Raji (cell line): ENCODE measurements around the gene ATXN7L1.

ENCODE experiments used
- POLR2A ChIP-seq: IDR thresholded peaks from 2 replicates; pipeline ENCODE4 v1.6.1; 2011; ENCODE audit warnings: low read depth, low read length, control low read depth; ENCODE audit not compliant: insufficient read depth

The ATXN7L1 gene, protein sequence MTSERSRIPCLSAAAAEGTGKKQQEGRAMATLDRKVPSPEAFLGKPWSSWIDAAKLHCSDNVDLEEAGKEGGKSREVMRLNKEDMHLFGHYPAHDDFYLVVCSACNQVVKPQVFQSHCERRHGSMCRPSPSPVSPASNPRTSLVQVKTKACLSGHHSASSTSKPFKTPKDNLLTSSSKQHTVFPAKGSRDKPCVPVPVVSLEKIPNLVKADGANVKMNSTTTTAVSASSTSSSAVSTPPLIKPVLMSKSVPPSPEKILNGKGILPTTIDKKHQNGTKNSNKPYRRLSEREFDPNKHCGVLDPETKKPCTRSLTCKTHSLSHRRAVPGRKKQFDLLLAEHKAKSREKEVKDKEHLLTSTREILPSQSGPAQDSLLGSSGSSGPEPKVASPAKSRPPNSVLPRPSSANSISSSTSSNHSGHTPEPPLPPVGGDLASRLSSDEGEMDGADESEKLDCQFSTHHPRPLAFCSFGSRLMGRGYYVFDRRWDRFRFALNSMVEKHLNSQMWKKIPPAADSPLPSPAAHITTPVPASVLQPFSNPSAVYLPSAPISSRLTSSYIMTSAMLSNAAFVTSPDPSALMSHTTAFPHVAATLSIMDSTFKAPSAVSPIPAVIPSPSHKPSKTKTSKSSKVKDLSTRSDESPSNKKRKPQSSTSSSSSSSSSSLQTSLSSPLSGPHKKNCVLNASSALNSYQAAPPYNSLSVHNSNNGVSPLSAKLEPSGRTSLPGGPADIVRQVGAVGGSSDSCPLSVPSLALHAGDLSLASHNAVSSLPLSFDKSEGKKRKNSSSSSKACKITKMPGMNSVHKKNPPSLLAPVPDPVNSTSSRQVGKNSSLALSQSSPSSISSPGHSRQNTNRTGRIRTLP

DNA sequence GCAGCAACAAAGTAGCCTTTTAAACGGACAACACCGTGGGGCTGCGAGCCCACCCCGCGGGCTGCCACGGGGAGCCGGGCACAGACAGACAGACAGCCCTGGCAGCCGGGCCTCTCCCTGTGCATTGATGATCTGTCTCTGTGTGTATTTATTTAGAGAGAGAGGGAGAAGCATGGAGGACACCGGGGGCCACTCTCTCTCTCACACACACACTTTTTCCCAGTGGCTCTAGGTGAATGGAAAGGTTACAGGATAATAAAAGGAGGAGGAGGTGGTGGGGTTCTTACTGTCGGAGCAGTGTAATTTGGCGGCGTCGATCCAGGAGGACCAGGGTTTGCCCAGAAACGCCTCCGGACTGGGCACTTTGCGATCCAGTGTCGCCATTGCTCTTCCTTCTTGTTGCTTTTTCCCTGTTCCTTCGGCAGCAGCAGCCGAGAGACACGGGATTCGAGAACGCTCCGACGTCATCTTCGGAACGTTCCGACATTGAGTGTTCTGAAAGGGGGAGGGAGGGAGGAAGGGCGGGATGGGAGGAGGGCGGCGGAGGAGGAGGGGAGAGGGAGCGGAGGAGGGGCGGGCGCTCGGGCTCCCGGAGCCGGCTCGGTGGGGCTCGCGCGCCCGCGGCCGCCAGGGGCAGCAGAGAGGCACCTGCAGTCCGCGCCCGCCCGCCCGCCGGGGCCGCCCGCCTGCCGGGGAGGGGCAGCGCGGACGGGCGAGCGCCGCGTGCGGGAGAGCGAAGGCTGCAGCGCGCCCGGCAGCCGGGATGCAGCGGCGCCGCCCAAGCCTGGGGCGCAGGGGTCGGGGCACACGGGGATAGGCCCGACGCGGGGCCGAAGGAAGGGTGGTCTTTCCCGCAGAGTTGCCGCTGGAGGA lies at the start of gene ATXN7L1:
ATXN7L1 (minus strand) TSS at position 509 of the 873 bp plus-strand sequence; CDS start at position 468, 41 bp downstream.
- TF ChIP-seq POLR2A: peak; percentile 24; the same call in 1 of the 2 replicates

DNA sequence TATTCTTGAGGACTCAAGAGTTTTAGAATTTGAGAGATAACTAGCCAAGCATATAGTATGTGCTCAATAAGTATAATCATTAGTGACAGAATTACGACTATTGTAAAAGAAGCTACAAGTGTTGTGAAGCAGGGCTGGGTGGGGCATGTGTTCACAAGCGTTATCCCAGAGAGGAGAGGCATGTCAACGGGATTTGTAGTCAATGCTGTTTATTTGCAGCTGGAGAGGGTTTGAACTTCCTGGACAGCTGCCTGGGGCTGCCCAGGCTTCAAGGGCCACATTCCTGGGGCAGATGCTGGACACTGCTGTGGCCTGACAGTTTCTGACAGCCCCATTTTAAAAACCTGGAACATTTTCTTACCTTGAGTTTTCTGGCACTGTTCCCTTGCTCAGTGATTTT lies 49.7 kb upstream of the ATXN7L1 start:
- no peak for TF ChIP-seq POLR2A

DNA sequence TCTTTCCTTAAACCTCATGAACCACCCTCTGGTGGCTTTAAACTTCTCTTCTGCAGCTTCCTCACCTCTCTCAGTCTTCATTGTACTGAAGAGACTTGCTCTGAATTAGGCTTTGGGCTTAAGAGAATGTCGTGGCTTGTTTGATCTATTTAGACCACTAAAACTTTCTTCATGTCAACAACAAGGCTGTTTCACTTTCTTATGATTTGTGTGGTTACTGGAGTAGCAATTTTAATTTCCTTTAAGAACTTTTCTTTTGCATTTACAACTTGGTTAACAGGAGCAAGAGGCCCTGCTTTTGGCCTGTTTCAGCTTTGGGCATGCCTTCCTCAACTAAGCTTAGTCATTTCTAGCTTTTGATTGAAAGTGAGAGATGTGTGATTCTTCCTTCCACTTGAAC lies 48.5 kb upstream of the ATXN7L1 start:
- no peak for TF ChIP-seq POLR2A

DNA sequence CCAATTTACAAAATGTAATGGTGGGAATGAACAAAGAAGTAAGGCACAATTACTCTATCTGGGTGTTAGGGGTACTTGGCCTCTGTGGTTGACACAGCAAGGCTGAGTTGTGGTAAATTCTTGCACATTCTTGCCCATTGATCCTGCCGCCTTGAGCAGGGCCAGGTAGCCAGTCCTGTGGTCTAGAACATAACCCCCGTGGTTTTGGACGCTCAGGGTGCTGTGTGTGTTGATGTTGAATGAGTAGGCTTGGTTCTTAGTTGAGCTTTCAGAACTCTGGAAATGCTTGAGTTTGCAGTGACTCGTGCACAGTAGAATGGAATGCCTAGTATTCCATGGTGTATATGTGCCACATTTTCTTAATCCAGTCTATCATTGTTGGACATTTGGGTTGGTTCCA lies 44.4 kb upstream of the ATXN7L1 start:
- TF ChIP-seq POLR2A: no peak

DNA sequence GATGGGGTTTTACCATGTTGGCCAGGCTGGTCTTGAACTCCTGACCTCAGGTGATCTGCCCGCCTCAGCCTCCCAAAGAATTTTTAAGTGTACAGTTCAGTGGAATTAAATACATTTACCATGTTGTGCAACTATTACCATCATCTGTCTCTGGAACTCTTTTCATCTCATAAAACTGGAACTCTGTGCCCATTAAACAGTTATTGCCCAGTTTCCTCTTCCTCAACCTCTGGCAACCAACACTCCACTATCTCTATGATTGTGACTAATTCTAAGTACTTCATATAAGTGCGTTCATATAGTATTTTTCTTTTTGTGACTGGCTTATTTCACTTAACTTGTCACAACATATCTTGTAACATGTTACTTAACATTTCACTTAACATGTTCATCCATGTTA lies 41.3 kb upstream of the ATXN7L1 start:
- TF ChIP-seq POLR2A: no peak

DNA sequence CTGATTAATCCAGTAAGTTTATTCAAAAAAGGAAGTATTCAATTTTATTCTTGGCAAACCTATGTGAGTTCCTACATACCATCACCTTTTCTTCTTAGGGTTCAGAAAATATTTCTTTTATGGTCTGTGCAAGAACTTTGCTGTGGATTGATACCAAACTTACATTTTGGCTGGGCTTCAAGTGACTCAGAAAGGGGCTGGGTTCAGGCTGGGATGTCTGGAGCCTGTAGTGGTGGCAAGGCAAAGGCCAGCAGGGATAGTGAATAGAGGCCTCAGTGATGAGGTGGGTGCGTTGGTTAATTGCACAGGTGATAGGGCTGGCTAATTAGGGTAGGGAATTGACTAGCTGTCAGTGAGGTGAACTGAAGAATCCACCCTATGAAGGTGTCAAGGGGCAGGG lies 40.2 kb upstream of the ATXN7L1 start:
- TF ChIP-seq POLR2A: no peak

DNA sequence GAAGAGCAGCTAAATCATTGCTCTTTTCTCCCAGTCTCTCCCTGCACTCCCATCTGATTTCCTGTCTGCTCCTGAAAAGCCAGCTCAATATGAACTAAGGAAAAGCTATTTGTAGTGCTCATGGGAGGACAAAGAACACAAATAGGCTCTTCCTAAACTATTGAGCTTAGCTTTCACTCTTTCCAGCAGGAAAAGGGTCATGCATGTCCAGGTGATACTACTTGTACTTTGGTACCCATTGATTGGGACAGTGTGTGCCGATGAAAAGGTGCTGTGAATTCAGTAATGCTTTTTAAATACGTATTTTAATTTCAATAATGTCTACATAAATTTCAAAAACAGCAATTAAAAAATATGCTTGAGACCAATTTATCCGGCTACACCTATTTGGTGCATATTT lies 37.5 kb upstream of the ATXN7L1 start:
- no peak for TF ChIP-seq POLR2A

DNA sequence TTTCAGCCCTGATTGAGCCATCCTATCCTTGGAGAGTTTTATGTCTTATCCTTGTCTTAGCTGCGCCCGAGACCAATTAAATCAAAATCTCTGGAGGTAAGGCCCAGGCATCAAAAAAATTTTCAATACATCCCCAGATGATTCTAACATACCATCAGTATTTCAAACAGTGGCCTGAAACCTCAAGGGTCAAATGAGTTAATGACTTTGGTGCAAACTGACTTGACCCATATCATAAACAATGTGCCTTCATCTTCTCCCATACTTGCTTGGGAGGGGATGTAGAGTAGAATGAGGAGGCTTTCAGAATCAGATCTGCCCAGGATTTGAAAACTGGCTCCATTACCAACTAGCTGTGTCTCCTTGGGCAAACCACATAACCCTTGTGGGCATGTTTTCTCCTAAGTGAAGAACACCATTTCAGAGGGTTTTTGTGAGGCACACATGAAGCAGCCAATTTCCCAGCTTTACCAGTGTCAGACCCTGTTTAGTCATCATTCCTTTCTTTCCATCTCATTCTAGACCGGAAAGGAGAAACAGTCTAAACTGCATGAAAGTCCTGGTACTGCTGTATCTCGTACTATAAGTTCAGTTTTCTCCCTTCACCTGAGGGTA lies 35.7 kb upstream of the ATXN7L1 start:
- TF ChIP-seq POLR2A: no peak

DNA sequence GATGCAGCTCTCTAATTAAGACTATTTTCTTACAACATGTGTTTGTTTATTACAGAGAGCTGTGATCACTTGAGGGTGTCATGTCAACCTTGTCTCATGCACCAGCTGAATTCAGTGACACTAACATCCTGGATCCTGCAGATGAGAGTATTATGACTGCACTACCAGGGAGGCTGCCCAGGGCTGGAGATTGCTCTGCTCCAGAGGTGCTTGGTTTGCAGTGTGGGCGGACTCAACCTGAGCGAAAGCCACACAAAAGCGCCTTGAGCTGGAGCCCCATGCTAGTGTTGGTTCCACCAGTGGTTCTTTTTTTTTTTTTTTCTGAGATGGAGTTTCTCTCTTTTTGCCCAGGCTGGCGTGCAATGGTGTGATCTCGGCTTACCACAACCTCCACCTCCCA lies 33.8 kb upstream of the ATXN7L1 start:
- TF ChIP-seq POLR2A: no peak

DNA sequence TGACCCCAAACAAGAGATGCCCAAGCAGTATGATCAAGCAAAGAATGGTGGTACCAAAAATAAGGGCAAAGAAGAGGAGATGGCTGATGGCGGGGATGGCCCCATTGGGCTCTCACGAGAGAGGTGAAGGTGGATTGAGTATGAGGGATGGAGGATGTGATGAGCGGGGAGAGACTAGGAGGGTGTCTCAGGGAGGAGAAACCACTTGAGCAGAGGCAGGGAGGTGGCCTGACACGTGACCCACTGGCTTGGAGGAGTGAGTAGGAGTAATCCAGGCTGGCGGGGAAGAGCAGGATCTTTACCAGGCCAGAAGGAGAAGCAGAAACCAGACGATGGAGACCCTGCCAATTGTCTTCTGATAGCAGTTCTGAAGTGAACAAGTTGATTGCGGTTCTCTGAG lies 33.3 kb upstream of the ATXN7L1 start:
- TF ChIP-seq POLR2A: no peak

DNA sequence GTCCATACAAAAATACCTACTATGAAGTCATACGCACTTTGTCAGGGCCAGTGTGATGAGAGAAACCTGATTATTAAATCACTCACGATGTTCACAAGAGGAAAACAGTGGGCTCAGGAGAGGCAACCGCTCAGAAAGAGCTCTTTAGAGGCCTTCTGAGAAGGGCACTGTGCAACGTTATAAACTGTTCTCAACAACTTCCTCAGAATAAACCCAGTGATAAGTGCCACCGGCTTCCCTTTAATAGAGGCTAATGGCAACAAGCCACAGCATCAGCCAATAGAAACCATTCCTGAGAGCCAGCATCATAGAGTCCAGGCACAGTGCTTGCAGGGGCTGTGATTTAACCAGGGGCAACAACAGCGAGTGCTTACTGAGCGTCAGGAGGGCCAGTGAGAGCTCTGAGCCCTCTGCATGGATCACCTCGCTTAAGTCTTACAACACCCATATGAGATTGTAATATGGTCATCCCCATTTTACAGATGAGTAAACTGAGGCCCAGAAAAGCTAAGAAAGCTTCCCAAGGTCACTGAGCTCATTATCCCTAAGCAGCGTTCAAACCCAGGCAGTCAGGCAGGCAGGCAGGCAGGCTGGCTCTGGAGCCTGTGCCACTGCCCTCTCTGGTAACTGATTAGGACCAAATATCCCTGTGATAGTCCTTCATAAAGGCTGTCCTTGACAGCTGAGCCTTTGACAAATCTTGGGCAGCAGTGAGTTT lies 30.9 kb upstream of the ATXN7L1 start:
- no peak for TF ChIP-seq POLR2A

DNA sequence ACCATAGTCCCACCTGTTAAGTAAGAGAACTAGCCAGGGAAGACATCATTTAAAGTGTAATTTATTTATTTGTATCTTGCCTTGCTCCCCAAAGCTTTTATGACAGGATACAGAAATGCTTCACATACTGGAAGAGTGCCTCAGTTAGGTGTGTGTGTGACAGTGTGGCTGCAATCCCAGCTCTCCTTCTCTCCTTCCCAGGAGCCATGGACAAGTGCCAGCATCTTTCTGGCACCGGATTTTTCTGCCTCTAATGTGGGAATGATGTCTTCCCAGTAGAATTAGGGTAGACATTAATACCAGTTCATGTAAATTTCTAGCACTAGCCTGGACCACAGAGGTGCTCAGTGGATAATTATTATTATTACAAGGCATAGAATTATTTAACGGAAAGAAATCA lies 30.3 kb upstream of the ATXN7L1 start:
- no peak for TF ChIP-seq POLR2A

DNA sequence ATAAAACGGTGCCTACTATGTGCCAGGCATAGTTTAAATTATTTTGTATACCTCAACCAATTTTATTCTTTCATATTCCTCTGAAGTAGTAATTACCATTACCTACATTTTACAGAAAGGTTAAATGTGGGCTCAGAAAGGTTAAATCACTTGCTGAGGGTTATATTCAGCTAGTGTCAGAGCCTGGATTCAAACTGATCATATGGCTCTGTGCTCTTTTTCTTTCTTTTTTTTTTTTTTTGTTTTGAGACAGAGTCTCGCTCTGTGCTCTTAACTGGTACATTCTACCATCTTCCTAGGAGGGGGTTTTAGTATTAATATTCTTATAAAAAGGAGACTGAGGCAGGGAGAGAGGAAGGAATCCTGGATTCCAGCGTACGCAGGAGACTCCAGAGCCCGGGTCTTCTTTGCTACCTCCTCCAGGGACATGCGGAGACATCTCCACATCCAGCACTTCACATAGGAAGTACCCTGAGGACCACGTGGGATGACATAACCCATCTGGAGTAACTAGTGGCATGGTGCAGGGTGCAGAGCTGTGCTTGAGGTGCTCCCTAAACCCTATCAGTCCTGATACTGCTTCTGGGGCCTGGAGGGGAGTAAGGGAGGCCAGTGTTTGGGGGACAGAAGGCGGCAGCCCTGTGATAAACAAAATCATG lies 29.6 kb upstream of the ATXN7L1 start:
- TF ChIP-seq POLR2A: no peak

DNA sequence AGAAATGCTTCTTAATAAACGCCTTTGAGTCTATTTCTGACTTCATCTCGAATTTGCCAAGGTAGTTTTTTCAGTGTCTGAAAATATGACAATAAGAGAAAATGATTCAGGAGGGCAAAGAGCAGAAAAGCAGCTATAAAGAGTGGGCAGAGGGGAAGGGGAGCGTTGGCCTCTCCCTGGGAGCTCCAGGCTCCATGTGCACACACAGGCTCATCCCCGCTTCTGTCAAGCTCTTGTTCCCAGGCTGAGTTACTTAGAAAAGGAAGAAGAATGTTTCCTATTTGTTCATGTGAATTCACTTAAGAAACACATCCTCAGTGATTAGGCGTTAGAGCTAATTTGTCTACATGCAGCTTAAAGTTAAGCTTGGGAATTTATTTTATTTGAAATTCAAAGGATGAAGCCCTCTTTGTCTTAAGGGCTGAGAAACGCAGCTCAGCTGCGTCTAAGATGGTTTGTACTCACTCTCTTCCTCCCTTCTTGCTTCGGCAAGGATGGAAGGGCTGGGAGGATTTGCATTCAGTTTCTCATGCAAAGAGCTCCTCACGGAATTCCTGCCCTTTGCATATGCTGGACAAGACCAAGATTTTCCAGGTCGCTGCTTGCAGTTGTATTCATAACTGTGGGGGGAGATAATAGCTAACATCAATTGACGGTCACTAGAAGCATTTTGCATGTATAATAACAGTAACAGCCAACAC lies 29.0 kb upstream of the ATXN7L1 start:
- TF ChIP-seq POLR2A: no peak

DNA sequence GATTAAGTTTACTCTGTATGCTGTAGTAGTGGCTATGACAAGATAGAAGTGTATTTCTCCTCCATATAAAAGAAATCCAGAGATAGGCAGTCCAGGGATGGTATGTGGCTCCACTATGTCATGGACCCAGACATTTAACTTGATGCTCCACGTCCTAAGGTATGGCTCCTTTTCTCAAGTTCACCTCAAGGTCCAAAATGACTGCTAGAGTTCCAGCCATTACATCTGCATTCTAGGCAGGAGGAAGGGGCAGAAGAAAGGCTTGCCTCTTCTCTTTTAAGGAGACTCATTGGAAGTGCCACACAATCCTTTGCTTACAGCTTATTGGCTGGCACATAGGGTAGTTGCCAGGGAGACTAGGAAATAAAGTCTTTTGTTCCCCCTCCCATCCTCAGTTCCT lies 27.7 kb upstream of the ATXN7L1 start:
- TF ChIP-seq POLR2A: no peak
